Left renal cortex interstitium (tissue), 4 donors: ENCODE data around the gene FEN1. TPM values are rescaled to one million over a fixed set of nuclear protein-coding genes. Genes with fewer than 3 reads are reported as not detected.

Experiments
- DNase-seq, 4 donors: peaks; one replicate each; pipeline ENCODE4 v3.0.0-alpha.2; 2013; ENCODE audit warnings: low read depth in 4 of 4, low spot score in 2 of 4, missing footprints in 1 of 4
- polyA plus RNA-seq, 4 donors: library from polyadenylated mRNA; unstranded; fragments of 120-200 nt; gene quantifications; one replicate each; pipeline ENCODE4 v1.2.1, GENCODE V29; 2013; ENCODE audit not compliant: insufficient read length in 4 of 4

Gene FEN1
- polyA plus RNA-seq, 4 donors: 36.6 to 47.7 (median 38.5) TPM

- no peak for DNase-seq
Measured at GRCh38 chr11:61756452-61757212, 36.1 kb upstream of the FEN1 start.

GRCh38 chr11:61757213-61757862, 35.4 kb upstream of the FEN1 start:
- DNase-seq: no peak

GRCh38 chr11:61760946-61761345, 31.8 kb upstream of the FEN1 start:
- no peak for DNase-seq

- DNase-seq: no peak
Measured at GRCh38 chr11:61761440-61762222, 31.1 kb upstream of the FEN1 start.

GRCh38 chr11:61762223-61762615, 30.5 kb upstream of the FEN1 start:
- no peak for DNase-seq

- DNase-seq: no peak
Measured at GRCh38 chr11:61762798-61763197, 29.9 kb upstream of the FEN1 start.

GRCh38 chr11:61763930-61764605, 28.6 kb upstream of the FEN1 start:
- no peak for DNase-seq

- no peak for DNase-seq
Measured at GRCh38 chr11:61764606-61765260, 28.0 kb upstream of the FEN1 start.

GRCh38 chr11:61765550-61766253, 27.0 kb upstream of the FEN1 start:
- DNase-seq: no peak

- DNase-seq: no peak
Measured at GRCh38 chr11:61766353-61766841, 26.3 kb upstream of the FEN1 start.

GRCh38 chr11:61768376-61769076, 24.2 kb upstream of the FEN1 start:
- no peak for DNase-seq

- no peak for DNase-seq
Measured at GRCh38 chr11:61769169-61769920, 23.4 kb upstream of the FEN1 start.

GRCh38 chr11:61769946-61770683, 22.6 kb upstream of the FEN1 start:
- no peak for DNase-seq

GRCh38 chr11:61771195-61771894, 21.4 kb upstream of the FEN1 start:
- DNase-seq: no peak

GRCh38 chr11:61771985-61772455, 20.7 kb upstream of the FEN1 start:
- DNase-seq: peak in 1 of 4 donors; percentile 61

- no peak for DNase-seq
Measured at GRCh38 chr11:61773356-61773755, 19.4 kb upstream of the FEN1 start.

GRCh38 chr11:61773809-61774208, 18.9 kb upstream of the FEN1 start:
- no peak for DNase-seq
